ENCODE measurements around the gene KLF7.

DNA sequence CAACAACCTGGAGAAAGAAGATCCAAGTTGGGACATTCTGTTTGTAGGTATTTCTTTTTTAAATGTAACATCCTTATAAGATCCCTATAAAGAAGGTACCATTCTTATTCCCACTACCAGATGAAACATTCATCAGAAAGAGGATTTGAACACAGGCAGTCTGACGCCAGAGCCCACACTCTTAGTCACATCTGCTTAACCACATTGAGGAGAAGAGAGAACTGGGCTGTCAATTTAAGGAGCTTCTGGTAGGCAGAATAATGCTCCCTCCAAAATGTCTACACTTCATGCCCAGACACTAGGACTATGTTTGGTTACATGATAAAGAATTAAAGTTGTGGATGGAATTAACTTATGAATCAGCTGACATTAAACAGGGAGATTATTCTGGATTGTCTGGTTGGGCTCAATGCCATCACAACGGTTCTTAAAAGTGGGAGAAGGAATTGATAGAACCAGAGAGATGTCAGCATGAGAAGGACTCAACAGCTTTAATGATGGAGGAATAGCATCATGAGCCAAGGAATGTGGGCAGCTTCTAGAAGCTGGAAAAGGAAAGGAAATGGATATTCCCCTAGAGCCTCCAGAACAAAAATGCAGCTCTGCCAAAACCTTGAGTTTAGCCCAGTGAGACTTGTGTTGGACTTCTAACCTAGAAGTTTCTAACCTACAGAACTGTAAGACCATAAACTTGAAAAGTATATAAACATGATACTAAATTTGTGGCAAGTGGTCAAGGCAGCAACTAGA is 82.2 kb downstream of the KLF7 start:
- TF ChIP-seq POLR2AphosphoS5 (IDR thresholded peaks at IDR 0.05) (no peak), POLR2A (IDR thresholded peaks at IDR 0.05) (no peak)
- TF ChIP-seq, protein P1, sequence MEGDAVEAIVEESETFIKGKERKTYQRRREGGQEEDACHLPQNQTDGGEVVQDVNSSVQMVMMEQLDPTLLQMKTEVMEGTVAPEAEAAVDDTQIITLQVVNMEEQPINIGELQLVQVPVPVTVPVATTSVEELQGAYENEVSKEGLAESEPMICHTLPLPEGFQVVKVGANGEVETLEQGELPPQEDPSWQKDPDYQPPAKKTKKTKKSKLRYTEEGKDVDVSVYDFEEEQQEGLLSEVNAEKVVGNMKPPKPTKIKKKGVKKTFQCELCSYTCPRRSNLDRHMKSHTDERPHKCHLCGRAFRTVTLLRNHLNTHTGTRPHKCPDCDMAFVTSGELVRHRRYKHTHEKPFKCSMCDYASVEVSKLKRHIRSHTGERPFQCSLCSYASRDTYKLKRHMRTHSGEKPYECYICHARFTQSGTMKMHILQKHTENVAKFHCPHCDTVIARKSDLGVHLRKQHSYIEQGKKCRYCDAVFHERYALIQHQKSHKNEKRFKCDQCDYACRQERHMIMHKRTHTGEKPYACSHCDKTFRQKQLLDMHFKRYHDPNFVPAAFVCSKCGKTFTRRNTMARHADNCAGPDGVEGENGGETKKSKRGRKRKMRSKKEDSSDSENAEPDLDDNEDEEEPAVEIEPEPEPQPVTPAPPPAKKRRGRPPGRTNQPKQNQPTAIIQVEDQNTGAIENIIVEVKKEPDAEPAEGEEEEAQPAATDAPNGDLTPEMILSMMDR (IDR thresholded peaks at IDR 0.05) = no peak
